Measurements from ENCODE around the gene ELF1.

Gene ELF1

DNA sequence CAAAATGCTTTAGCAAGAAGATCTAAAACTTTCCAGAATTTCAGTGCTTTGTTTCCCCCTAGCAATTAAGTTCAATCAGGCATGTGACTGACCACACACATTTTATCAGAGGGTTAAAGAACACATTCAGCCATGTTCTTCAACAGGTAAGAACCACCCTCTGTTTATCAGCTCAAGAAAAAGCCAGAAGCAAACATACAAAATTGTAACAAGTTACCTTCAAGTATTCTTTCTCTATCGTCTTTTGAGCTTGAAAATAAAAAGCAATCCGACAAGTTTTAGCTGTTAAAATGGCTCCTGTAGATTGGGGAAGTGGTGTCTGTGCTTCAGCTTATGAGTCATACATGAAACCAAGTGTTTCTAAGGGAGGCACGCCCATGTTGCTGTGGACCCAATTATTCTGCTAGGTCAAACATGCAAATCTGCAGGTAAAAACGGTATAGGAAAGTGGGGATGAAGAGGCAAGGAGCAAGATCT is at the start of gene ELF1:
ELF1 (minus strand) TSS at position 306 of the 477 bp plus-strand sequence. CDS start 37,262 bp downstream, outside the sequence.
- DNase-seq (ENCODE audit: low read depth), result peak; percentile 28

DNA sequence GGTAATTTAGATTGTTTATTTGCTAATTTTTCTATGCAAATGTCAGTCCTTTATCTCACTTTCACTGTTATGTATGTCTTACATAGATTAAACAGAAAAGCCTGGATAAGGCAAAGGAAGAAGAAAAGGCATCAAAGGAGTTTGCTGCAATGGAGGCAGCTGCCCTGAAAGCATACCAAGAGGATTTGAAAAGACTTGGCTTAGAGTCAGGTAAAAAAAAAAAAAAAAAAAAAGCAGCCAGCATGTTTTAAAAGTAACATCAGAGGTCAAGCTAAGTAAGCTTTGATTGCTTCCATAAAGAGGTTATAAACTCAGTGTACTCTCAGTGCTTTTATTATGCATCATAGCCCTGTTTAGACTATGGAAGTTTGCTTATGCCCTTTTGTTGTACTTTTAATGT is 46.0 kb upstream of the ELF1 start:
- peak; percentile 60 for DNase-seq (ENCODE audit: low read depth)

- peak; percentile 71 for DNase-seq (ENCODE audit: low read depth)
These were observed 45.4 kb upstream of the ELF1 start for GRCh38 chr13:41064493-41064892.

DNA sequence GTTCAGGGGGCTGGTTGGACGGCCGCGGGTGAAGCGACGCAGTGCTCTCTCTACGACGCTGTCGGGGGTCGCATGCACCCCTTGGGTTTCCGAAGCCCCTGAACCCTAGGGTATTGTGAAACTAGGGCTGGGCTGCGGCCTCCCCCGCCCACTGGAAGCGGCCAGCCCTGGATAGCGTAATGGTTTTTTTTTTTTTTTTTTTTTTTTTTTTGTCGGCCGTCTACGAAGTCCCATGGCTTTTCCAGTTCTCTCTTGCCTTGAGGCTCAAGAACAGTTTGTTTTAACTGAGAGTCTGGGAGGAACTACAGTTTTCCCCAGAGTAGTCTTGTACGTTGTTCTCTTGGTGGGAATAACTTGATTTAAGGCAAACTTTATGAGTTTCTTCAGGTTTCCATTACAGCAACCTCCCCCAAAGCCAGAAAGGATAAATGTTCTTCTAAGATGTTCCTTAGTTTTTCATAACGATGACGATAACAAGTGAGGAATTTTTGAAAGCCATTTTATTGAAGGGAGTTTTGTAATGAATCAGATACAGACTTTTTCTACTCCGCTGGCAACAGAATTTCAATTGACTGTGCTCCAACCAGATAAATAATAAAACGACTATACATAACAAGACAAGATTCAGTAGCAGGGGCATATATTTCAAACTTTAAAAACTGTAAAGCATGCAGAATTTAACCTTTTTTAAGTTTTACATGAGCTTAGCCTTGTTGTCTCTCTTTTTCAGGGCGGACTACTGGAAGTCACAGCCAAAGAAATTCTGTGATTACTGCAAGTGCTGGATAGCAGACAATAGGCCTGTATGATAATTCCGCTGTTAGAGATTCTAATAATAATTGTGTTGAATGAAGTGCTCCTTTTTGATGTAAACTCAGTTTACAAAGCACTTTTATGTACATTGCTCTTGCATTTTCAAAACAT is 43.1 kb upstream of the ELF1 start:
- no peak for DNase-seq (ENCODE audit: low read depth)

GRCh38 chr13:41061075-41061913 is 42.2 kb upstream of the ELF1 start, which contains the start of gene WBP4:
TSS of gene WBP4 (plus strand) at chr13:41061509. CDS start at chr13:41061674, 165 bp downstream.
- DNase-seq (ENCODE audit: low read depth), result peak; percentile 93

DNA sequence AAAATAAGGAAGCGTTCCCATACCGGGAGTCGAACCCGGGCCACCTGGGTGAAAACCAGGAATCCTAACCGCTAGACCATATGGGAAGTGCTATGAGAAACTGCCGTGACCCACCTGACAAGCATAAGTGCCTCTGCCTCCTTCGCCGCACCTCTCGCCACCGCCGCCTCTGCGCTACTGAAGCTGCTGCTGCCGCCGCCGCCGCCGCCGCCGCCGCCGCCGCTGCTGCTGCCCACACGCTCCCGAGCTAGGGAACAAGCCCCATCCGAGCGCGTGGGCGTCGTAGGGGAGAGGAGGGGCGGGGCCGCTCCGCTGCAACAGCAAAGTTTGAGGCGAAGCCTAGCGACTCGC is 41.6 kb upstream of the ELF1 start:
- no peak for DNase-seq (ENCODE audit: low read depth)

GRCh38 chr13:41060082-41060723 is 41.1 kb upstream of the ELF1 start:
- peak; percentile 75 for DNase-seq (ENCODE audit: low read depth)

DNA sequence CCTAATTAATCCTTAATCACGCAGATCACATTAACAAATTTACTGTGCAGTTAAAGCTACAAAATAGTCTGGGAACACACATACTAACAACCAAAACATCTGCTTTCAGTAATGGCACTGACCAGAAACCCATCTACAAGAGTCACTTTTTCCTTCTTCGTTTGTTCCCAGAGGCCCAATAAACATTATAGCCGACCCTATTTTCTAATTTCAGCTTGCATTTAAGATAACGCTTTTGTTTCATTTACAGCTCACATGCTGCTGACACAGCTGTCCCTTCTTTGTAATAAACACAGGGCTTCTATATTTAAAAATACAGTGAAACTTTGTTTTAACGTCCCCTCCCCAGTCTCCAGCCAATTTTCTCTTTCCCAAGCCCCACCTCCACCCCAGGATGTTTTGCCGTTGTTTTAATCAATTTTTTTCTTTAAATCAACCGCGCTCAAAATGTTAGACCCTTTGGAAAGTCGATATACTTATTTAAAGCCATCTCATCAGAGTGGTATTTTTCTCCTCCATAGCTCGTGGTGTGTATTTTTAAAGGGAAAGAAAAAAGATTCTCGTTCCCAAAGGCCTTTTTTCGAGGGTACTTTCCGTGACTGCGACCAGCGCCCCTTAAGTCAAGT is 40.5 kb upstream of the ELF1 start:
- no peak for DNase-seq (ENCODE audit: low read depth)

DNA sequence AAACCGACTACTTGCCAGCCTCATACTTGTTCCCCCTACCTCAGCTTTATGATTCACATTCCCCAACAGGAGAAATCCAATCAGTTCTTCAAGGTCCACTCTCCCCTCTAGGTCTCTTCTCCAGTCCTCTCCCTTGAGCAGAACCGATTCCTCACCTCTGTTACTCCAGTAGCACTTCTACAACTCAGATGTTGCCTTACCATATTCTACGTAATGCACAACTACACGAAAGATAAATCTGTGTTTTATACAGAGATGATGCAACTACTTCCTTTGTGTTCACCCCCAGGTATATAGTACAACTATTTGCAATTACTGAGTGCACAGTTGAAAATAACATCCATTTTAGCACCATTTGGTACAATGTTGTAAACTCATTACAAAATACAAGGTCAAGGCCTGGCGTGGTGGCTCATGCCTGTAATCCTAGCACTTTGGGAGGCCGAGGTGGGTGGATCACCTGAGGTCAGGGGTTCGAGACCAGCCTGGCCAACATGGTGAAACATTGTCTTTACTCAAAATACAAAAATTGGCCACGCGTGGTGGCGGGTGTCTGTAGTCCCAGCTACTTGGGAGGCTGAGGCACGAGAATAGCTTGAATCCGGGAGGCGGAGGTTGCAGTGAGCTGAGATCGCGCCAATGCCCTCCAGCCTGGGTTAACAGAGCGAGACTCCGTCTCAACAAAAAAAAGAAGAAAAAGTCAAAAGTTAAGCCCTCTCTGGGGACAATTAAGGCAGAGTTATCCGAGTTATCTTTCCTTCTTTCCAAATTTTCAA is 39.4 kb upstream of the ELF1 start:
- DNase-seq (ENCODE audit: low read depth), result no peak

GRCh38 chr13:41056826-41057711 is 38.0 kb upstream of the ELF1 start:
- DNase-seq (ENCODE audit: low read depth), result no peak

DNA sequence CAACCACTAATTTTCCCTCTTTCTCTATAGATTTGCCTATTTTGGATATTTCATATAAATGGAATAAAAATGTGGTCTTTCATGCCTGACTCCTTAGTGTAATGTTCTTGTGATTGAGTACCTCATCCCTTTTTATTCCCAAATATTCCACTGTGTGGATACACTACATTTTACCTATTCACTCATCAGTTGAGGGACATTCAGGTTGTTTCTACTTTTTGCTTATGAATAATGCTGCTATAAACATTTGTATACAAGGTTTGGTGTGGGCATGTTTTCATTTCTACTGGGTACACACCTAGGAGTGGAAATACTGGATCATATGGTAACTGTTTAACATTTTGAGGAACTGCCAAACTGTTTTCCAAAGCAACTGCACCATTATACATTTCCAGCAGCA is 37.1 kb upstream of the ELF1 start:
- no peak for DNase-seq (ENCODE audit: low read depth)

DNA sequence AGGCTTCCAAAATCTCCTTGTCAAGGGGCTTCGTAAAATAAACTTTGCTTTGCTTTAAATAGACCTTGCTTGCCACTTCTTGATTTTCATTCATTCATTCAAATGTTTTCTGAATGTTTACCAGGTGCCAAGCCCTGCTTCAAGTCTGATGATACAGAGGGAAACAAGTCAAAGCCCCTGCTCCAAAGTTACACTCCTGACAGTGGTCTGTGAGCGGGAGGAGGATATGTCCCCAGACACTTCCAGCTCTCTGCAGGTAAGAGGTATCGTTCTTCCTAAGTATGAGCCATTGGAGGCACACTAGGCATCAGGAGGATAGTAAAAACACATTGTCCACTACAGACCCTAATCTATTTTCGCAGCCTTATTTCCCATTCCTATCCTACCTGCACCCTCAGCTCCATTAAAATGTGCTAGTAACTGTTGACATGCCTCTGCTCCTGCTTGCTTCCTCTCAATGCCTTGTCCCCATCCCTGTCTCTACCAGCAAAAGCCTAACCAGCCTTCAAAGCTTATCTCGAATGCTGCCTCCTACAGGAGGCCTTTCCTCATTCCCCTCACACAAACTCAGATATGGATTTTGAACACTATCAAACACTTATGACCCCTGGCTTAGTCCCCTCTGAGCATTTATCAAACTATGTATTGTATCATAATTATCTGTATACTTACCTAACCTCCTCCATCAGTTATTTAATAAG is 36.0 kb upstream of the ELF1 start:
- DNase-seq (ENCODE audit: low read depth), result no peak

- peak; percentile 43 for DNase-seq (ENCODE audit: low read depth)
These were observed 35.2 kb upstream of the ELF1 start for GRCh38 chr13:41054212-41054877.

GRCh38 chr13:41053384-41053826 is 34.3 kb upstream of the ELF1 start:
- peak; percentile 64 for DNase-seq (ENCODE audit: low read depth)

- no peak for DNase-seq (ENCODE audit: low read depth)
These were observed 33.3 kb upstream of the ELF1 start for GRCh38 chr13:41052441-41052840.

GRCh38 chr13:41049480-41050440 is 30.6 kb upstream of the ELF1 start:
- no peak for DNase-seq (ENCODE audit: low read depth)

GRCh38 chr13:41048640-41049039 is 29.5 kb upstream of the ELF1 start:
- no peak for DNase-seq (ENCODE audit: low read depth)
